HL-60/S4 (cell line): ENCODE measurements around the gene CELA2B.
"Not testable (repeated sequence)": the region's sequence is repeated elsewhere in the genome, so short reads cannot be mapped to it uniquely, and the experiment has no call there.

ENCODE experiments used
- in situ Hi-C: fragments of 300-500 bp; cut with MboI; formaldehyde crosslinking; loops from 2 replicates; pipeline ENCODE4 v1.14.3; 2022; ENCODE audit warnings: low sequenced_read_pairs

Gene CELA2B

DNA sequence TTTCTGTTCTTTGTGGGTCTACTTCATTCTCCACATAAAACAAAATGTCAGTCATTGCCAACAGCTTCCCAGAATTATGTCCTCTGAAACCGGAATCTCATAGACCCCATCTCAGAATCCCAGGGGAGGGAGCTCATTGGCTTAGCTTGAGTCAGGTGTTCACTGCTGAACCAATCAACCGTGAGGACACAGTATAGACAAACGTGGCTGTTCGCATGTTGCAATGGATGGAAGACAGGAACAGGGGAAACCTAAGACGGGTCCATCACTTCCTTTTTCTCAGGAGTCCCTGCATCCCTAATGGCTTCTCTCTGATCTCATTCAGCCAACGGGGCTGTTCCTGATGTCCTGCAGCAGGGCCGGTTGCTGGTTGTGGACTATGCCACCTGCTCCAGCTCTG lies 10.2 kb upstream of the CELA2B start:
- in situ Hi-C loops, result no loop called here

DNA sequence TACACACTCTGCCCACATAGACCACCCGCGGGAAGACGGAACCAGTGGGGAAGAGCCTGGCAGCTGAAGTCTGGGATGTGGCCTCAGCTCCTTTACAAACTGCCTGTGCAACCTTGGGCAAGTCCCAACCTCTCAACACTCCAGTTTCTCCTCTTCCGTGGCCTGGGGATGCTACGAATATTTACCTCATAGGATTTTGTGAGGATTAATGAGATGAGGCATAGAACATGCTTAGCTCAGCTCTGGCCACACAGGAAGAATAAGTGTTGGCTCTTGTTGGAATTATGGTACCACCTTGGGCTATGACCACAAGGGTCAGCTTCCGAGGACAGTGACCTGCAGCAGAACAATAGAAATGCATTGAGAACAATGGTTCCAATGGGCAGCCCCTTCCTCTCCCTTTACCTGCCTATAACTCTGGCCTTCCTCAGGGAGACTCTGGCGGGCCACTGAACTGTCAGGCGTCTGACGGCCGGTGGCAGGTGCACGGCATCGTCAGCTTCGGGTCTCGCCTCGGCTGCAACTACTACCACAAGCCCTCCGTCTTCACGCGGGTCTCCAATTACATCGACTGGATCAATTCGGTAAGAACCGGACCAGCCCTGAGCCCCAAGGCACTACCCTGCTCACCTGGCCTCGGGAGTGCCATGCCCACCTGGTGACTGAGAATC lies 8.8 kb upstream of the CELA2B start:
- in situ Hi-C loops, result not testable (repeated sequence)

DNA sequence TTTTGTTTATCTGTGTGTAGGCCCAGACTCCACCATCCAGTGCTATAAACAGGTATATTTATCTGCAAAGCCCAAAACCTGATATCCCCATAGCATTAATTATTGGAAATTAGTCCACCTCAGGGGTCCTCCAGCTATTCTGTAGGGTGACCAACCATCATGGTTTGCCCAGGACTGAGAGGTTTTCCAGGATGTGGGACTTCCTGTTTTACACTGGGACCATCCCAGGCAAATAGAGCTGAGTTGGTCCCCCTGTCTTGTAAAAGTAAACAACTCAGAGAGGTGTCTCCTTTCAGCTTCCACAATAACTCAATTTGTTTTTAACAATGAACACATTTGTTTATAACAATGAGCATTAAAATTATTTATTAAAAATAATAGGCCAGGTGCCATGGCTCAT lies 7.8 kb upstream of the CELA2B start:
- in situ Hi-C loops, result no loop called here

DNA sequence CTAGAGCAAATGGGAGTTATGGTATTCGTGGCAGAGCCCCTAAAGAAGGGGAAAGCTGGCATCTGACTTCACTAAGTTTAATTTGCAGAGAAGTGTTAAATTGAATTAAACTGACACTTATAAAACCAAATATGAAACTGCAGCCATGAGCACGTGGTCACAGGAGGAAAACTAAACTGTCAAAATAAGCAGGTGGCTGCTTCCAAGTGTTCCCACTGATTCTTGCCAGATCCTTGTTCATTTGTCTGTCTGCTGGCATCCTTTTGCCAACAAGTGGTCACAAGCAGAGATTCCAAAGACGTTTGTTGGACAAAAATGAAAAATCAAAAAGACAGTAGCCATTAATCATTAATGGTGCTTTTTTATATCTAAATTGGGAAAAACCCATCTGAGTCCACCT lies 6.5 kb upstream of the CELA2B start:
- in situ Hi-C loops, result no loop called here

DNA sequence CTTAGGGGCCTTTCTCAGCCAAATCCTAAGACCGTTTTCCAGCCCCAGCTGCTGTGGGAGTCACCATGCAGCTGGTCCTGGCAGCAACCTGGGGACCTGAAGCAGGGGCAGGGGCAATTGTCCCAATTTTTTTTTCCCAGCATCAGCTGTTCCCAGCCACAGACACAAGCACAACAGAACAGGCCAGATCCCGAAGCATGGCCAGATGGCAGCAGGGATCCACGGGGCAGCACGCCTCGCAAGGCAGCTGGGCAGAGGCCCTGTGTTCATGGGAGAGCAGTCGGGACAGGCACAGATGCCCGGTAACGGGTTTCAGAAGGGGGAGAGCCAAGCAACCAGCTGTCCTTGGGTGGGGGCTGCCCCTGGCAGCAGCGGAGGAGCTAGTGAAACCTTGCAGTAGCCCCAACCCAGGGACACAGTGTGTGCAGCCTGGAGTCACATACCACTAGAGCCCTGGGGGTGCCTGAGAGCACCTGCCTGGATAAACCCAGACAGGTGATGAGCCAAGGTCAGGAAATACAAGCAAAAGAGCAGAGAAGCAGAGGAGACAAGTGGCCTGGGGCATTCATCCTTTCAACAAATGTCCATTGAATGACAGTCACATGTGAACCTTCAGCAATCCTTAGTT lies 6.0 kb upstream of the CELA2B start:
- in situ Hi-C loops, result not testable (repeated sequence)

DNA sequence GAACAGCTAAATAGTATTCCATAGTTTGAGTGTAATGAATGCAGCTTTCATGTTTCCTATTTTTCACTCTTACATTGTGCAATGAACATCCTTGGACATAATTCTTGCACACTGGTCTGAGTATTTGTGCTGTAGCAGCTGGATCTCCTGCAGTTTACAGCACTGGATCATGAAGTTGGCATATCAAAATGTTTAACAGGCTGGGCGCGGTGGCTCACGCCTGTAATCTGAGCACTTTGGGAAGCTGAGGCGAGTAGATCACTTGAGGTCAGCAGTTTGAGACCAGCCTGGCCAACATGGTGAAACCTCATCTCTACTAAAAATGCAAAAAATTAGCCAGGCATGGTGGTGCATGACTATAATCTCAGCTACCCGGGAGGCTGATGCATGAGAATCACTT lies 4.8 kb upstream of the CELA2B start:
- in situ Hi-C loops, result not testable (repeated sequence)

DNA sequence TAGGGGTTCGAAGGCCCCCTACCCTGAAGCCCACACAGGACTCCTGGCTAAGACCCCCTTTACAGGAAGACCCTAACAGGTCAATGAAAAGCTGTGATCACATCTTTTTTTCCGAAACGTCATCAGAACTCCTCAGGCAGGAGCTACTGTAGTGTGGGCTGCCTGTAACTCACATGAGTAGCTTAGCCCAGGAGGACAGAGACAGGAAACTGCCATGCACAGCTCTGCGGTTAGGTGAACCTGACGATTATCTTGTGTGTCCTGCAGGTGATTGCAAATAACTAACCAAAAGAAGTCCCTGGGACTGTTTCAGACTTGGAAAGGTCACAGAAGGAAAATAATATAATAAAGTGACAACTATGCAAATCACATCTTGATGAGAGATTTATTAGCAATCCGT lies 4.2 kb upstream of the CELA2B start:
- in situ Hi-C loops, result not testable (repeated sequence)

DNA sequence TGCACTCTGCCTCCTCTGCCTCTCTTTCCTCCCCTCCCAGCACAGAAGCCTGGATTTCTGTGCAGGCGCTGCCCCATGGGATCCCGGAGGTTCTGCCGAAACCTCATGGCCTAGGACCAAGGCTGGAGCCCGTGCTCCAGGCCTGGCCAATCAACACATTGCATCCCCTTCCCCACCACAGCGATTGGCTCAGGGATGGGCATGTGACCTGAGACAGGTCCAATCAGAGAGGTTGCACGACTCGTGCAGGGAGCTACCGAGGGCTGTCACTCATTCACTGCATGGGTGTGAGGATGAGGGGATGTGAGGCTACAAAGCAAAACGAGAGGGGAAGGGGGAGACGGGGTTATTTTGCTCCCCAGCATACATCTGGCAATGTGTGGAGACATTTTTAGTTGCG lies 3.3 kb upstream of the CELA2B start:
- in situ Hi-C loops, result no loop called here

DNA sequence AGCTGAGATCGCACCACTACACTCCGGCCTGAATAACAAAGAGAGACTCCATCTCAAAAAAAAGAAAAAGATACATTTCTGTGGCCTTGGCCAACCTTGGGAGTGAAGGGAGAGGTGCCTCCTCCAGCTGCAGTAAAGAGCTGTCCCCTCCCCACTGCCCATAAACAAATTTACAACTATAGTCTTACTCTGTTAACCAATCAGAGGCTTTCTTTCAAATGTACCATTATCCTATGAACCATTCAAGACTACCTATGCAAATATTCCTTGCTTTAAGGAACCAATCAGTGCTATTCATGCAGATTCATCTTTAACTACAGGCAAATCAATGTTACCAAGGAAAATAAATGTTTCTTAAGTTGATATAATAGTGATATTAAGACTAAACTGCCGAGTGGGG lies 1.0 kb downstream of the CELA2B start:
- in situ Hi-C loops, result no loop called here

DNA sequence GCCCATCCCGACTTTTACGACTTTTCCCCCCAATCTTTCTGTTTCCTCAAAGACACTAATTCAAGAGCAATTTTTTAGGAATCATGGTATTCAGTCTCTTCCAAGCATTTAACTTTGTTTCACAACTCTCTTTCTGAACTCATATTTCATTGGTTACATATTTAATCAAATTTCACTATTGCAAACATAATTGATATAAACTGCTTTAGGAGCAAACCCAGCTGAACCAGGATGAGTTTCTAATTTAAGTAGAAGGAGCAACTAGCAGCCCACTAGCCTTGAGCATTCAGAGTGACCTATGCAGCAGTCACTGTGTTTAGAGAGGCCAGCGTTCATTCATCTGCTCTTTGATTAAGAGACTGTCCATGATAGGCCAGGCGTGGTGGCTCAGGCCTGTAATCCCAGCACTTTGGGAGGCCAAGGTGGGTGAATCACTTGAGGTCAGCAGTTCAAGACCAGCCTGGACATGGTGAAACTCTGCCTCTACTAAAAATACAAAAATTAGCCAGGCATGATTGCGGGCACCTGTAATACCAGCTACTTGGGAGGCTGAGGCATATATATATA lies 1.8 kb downstream of the CELA2B start:
- in situ Hi-C loops, result no loop called here

DNA sequence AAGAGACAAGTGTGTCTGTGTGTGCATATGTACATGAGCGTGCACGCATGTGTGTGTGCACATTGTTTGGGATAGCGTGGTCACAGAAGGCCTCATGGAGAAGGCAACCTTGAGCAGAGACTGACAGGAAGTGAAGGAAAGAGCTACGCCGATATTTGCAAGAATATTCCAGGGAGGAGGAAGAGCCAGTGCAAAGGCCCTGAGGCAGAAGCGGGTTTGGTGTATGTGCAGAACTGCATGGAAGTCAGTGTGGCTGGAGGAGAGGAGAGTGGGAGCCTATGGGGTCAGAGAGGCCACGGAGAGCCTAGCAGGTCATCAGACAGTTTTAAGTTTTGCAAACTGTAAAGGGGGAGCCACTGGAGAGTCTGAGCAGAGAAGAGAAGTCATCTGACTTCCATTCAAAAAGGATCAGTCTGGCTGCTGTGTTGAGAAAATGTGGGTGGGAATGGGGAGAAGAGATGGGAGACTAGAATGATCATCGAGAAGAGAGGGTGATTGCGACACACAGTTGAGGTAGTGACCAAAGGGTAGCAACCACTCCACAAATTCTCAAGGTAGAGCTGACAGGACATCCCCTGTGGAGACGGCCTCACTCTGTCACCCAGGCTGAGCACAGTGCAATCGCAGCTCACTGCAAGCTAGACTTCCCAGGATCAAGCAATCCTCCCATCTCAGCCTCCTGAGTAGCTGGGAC lies 3.9 kb downstream of the CELA2B start:
- in situ Hi-C loops, result no loop called here

DNA sequence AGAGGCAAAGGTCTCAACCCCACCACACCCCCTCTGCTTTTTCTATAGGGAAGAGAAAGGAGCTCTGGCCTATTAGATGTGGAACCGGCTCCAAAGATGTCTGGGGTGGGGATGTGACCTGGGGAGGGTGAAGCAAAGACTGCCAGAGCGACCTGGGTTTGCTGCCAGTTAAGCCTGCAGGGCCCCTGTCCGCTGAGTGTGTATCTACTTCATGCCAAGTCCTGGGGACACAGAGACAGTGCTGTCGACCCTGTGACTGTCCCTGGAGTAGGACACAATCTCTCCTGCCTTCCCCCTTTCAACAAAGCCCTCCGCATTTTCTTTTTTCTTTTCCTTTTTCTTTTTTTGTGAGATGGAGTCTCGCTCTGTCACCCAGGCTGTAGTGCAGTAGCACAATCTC lies 6.6 kb downstream of the CELA2B start:
- in situ Hi-C loops, result not testable (repeated sequence)

DNA sequence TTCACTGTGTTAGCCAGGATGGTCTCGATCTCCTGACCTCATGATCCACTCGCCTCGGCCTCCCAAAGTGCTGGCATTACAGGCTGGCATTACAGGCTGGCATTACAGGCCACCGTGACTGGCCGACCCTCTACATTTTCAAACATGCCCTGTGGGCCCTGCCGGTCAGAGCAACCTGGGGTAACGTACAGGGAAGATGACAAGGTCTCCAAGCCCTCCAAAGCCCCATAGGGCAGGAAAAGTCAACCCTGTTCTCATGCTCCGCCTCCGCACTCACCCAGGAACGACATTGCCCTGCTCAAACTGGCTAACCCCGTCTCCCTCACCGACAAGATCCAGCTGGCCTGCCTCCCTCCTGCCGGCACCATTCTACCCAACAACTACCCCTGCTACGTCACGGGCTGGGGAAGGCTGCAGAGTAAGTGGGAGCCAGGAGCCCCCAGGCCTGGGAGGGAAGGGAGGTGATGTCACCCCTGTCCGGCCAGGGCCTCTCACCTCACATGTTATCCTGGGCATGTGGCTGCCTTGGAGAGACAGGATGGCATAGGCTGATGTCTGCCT lies 7.2 kb downstream of the CELA2B start:
- in situ Hi-C loops, result not testable (repeated sequence)

DNA sequence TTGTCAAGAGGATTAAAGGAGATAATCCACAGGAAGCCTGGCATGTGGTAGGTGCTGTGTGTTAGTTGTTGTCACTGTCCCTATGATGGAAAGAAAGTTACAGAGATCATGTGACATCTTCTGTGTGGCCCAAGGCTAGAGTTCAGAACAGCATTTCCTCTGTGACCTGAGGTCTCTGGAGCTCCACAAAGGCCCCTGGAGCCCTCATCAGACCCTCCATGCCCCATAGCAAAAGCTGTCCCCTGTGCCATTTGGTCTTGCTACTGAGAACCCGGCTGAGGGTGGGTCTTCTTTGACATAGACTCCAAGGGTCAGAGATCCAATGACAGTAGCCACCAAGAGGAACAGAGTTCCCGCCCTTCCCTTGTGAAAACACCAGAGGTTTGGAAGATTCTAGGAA lies 8.1 kb downstream of the CELA2B start:
- in situ Hi-C loops, result no loop called here

DNA sequence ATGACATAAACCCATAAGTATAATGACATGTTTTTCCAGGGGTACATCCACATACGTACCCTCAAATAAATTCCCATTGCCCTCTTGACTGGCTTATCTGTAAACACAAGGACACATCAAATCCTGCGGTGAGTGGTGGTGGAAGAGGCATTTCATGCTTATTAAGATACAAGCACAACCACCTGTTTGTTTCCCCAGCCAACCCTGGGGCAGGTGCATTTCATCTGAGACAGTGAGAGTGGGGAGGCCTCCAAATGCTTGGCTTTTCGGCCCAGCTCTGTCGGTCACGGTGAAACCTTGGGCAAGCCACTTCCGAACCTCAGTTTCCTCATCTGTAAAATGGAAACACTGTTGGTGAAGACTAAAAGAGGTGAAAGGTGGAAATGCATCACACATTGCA lies 8.5 kb downstream of the CELA2B start:
- in situ Hi-C loops, result not testable (repeated sequence)

DNA sequence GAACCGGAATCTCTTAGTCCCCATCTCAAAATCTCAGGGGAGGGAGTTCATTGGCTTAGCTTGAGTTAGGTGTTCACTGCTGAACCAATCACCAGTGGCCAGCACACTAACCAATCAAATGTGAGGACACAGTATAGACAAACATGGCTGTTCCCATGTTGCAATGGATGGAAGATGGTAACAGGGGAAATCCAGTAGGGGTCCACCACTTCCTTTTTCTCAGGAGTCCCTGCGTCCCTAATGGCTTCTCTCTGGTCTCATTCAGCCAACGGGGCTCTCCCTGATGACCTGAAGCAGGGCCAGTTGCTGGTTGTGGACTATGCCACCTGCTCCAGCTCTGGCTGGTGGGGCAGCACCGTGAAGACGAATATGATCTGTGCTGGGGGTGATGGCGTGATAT lies 9.7 kb downstream of the CELA2B start:
- in situ Hi-C loops, result no loop called here

DNA sequence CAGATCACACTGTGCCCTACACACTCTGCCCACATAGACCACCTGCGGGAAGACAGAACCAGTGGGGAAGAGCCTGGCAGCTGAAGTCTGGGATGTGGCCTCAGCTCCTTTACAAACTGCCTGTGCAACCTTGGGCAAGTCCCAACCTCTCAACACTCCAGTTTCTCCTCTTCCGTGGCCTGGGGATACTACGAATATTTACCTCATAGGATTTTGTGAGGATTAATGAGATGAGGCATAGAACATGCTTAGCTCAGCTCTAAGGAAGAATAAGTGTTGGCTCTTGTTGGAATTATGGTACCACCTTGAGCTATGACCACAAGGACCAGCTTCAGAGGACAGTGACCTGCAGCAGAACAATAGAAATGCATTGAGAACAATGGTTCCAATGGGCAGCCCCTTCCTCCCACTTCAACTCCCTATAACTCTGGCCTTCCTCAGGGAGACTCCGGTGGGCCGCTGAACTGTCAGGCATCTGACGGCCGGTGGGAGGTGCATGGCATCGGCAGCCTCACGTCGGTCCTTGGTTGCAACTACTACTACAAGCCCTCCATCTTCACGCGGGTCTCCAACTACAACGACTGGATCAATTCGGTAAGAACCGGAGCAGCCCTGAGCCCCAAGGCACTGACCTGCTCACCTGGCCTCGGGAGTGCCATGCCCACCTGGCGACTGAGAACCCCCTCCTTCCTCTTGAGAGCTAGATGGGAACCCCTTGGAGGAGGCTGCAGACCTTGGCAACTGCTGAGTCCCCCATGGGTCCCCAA lies 11.1 kb downstream of the CELA2B start:
- in situ Hi-C loops, result not testable (repeated sequence)

DNA sequence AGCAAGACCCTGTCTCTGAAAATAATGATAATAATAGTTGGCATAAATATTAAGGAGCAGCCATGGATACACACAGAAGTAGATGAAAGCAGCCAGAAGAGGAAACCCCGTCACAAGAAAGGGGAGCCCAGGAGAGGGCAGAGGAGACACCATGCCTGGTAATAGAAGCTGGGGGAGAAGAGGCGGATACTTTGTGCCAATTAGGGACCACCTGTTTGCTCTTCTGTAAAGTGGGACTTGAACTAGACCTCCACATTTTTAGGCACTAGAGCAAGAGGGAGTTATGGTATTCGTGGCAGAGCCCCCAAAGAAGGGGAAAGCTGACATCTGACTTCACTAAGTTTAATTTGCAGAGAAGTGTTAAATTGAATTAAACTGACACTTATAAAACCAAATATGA lies 12.5 kb downstream of the CELA2B start:
- in situ Hi-C loops, result no loop called here

DNA sequence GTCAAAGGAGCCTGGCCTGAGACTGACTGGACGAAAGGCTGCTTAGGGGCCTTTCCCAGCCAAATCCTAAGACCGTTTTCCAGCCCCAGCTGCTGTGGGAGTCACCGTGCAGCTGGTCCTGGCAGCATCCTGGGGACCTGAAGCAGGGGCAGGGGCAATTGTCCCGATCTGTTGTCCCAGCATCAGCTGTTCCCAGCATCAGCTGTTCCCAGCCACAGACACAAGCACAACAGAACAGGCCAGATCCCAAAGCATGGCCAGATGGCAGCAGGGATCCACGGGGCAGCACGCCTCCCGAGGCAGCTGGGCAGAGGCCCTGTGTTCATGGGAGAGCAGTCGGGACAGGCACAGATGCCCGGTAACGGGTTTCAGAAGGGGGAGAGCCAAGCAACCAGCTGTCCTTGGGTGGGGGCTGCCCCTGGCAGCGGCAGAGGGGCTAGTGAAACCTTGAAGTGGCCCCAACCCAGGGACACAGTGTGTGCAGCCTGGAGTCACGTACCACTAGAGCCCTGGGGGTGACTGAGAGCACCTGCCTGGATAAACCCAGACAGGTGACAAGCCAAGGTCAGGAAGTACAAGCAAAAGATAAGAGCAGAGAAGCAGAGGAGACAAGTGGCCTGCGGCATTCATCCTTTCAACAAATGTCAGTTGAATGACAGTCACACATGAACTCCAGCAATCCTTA lies 13.3 kb downstream of the CELA2B start:
- in situ Hi-C loops, result no loop called here

DNA sequence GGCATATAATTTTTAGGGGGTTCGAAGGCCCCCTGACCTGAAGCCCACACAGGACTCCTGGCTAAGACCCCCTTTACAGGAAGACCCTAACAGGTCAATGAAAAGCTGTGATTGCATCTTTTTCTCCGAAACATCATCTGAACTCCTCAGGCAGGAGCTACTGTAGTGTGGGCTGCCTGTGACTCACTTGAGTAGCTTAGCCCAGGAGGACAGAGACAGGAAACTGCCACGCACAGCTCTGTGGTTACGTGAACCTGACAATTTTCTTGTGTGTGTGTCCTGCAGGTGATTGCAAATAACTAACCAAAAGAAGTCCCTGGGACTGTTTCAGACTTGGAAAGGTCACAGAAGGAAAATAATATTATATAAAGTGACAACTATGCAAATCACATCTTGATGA lies 15.1 kb downstream of the CELA2B start:
- in situ Hi-C loops, result not testable (repeated sequence)
